HepG2 (cell line): ENCODE measurements around the gene RIN3. TPM values are rescaled to one million over a fixed set of nuclear protein-coding genes. Genes with fewer than 3 reads are reported as not detected.
A peak's percentile ranks its signal among the peaks of the same experiment; 100 is the strongest.

Experiments
- AHR ChIP-seq: IDR thresholded peaks from 2 replicates; pipeline ENCODE4 v1.6.1; 2018; ENCODE audit warnings: missing genetic modification reagents, missing compliant biosample characterization
- AKNA ChIP-seq: sonication (generic); formaldehyde crosslinking; IDR thresholded peaks from 2 replicates; pipeline ENCODE4 v1.4.0; 2020; ENCODE audit warnings: missing genetic modification reagents, borderline replicate concordance
- CCAR2 ChIP-seq: fragments of 200-400 bp; formaldehyde crosslinking; optimal IDR thresholded peaks from 2 replicates; pipeline ENCODE3; 2018; ENCODE audit warnings: low read depth, mild to moderate bottlenecking, low read length, moderate library complexity
- CENPBD1 ChIP-seq: sonication (generic); formaldehyde crosslinking; IDR thresholded peaks from 2 replicates; pipeline ENCODE4 v1.8.0; 2022; ENCODE audit warnings: missing genetic modification reagents, low read depth, mild to moderate bottlenecking, borderline replicate concordance
- DRAP1 ChIP-seq: IDR thresholded peaks from 2 replicates; pipeline ENCODE4 v1.6.1; 2016; ENCODE audit warnings: missing genetic modification reagents, missing compliant biosample characterization
- ELK4 ChIP-seq: sonication (generic); formaldehyde crosslinking; IDR thresholded peaks from 2 replicates; pipeline ENCODE4 v1.9.0; 2021; ENCODE audit warnings: missing genetic modification reagents, borderline replicate concordance
- HMG20A ChIP-seq: IDR thresholded peaks from 2 replicates; pipeline ENCODE4 v1.6.1; 2016; ENCODE audit warnings: borderline replicate concordance
- JDP2 ChIP-seq: sonication (generic); formaldehyde crosslinking; IDR thresholded peaks from 2 replicates; pipeline ENCODE4 v1.8.1; 2022; ENCODE audit warnings: missing genetic modification reagents, borderline replicate concordance
- JUN ChIP-seq: sonication (generic); formaldehyde crosslinking; IDR thresholded peaks from 2 replicates; pipeline ENCODE4 v1.4.0; 2020; ENCODE audit warnings: mild to moderate bottlenecking, missing genetic modification reagents
- JUND ChIP-seq: sonication (generic); formaldehyde crosslinking; IDR thresholded peaks from 2 replicates; pipeline ENCODE4 v1.8.0; 2022; ENCODE audit warnings: mild to moderate bottlenecking, missing genetic modification reagents
- MAZ ChIP-seq, 2 experiments: sonication (generic) in 1 of 2; formaldehyde crosslinking in 1 of 2; IDR thresholded peaks; 2 replicates each; pipeline versions ENCODE4 v1.5.0 to v1.6.1; 2012 to 2020; ENCODE audit warnings: low read depth in 2 of 2, mild to moderate bottlenecking in 2 of 2, borderline replicate concordance in 1 of 2, improper control_type of control experiment in 1 of 2, low read length in 1 of 2, missing genetic modification reagents in 1 of 2, moderate library complexity in 1 of 2
- MXD1 ChIP-seq: sonication (generic); formaldehyde crosslinking; IDR thresholded peaks from 2 replicates; pipeline ENCODE4 v1.4.0; 2020; ENCODE audit warnings: mild to moderate bottlenecking, missing genetic modification reagents
- SMC3 ChIP-seq: IDR thresholded peaks from 2 replicates; pipeline ENCODE4 v1.6.1; 2011; ENCODE audit warnings: low read length, improper control_type of control experiment
- YEATS2 ChIP-seq: sonication (generic); formaldehyde crosslinking; IDR thresholded peaks from 2 replicates; pipeline ENCODE4 v1.4.0; 2020; ENCODE audit warnings: missing genetic modification reagents, borderline replicate concordance
- ZNF556 ChIP-seq: sonication (generic); formaldehyde crosslinking; IDR thresholded peaks from 2 replicates; pipeline ENCODE4 v1.4.0; 2020; ENCODE audit warnings: mild to moderate bottlenecking, missing genetic modification reagents, borderline replicate concordance
- ZNF597 ChIP-seq: sonication (generic); formaldehyde crosslinking; IDR thresholded peaks from 2 replicates; pipeline ENCODE4 v1.5.0; 2020; ENCODE audit warnings: missing genetic modification reagents
- polyA plus RNA-seq, 8 experiments: library from polyadenylated mRNA; depleted of rRNA in 3 of 8; stranded (reverse) in 7 of 8; unstranded in 1 of 8; fragments of >200 nt; fragmentation: Illumina TruSeq in 4 of 8; extraction: Trizol in 4 of 8; gene quantifications; 2 replicates each; pipeline versions ENCODE4 v1.2.1 to v1.2.3, GENCODE V29; 2011 to 2016; ENCODE audit warnings: low read depth in 4 of 8, missing spikeins in 1 of 8, mixed read lengths in 1 of 8; ENCODE audit not compliant: insufficient read depth in 1 of 8
- total RNA-seq, 5 experiments: library from RNA; depleted of rRNA; stranded (reverse); fragments of >200 nt; fragmentation: Illumina TruSeq; extraction: Trizol; gene quantifications; 2 replicates each; pipeline ENCODE4 v1.2.3, GENCODE V29; 2016; ENCODE audit warnings: low read depth in 1 of 5
- TF ChIP-seq, protein P1 (sequence below): conservative IDR thresholded peaks from 2 replicates; pipeline ENCODE4 v1.6.1; 2018; ENCODE audit warnings: missing genetic modification reagents
- TF ChIP-seq, protein P2 (sequence below): sonication (generic); formaldehyde crosslinking; IDR thresholded peaks from 2 replicates; pipeline ENCODE4 v1.8.1; 2023; ENCODE audit warnings: missing genetic modification reagents, mild to moderate bottlenecking, borderline replicate concordance

Gene RIN3
- total and polyA plus RNA-seq, 2 of the 13 experiments (the other 11 are each of a cell fraction or from before 2014, with no cell fraction given), result 2.3 to 3.6 TPM

GRCh38 chr14:92556863-92557543 lies 43.4 kb downstream of the RIN3 start (continued):
- TF ChIP-seq MAZ (IDR thresholded peaks at IDR 0.05; ENCODE audit: borderline replicate concordance, low read depth, low read length), result no peak
- TF ChIP-seq MAZ (CRISPR knock-in tag; IDR thresholded peaks at IDR 0.05; ENCODE audit: low read depth), result peak; percentile 77
- TF ChIP-seq CCAR2, result no peak
- no peak for TF ChIP-seq ELK4 (CRISPR knock-in tag)
- peak; percentile 57; the same call in 1 of the 2 replicates for TF ChIP-seq ZNF556
- no peak for TF ChIP-seq MXD1 (CRISPR knock-in tag)
- TF ChIP-seq YEATS2 (CRISPR knock-in tag), result no peak
- TF ChIP-seq AHR (CRISPR knock-in tag), result no peak
- TF ChIP-seq AKNA (CRISPR knock-in tag), result no peak
- peak; percentile 55; the same call in 1 of the 2 replicates for TF ChIP-seq HMG20A (CRISPR knock-in tag)
- no peak for TF ChIP-seq CENPBD1
- peak; percentile 86 for TF ChIP-seq JUND (CRISPR knock-in tag)
- no peak for TF ChIP-seq ZNF597 (CRISPR knock-in tag)
- TF ChIP-seq, protein P1, sequence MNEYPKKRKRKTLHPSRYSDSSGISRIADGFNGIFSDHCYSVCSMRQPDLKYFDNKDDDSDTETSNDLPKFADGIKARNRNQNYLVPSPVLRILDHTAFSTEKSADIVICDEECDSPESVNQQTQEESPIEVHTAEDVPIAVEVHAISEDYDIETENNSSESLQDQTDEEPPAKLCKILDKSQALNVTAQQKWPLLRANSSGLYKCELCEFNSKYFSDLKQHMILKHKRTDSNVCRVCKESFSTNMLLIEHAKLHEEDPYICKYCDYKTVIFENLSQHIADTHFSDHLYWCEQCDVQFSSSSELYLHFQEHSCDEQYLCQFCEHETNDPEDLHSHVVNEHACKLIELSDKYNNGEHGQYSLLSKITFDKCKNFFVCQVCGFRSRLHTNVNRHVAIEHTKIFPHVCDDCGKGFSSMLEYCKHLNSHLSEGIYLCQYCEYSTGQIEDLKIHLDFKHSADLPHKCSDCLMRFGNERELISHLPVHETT (CRISPR knock-in tag), result 0 out of 2 replicates have a peak, but pooled peaks have one; percentile 38
- peak; percentile 65 for TF ChIP-seq DRAP1 (CRISPR knock-in tag)
- TF ChIP-seq SMC3, result peak; percentile 42; the same call in 1 of the 2 replicates
- TF ChIP-seq JDP2 (CRISPR knock-in tag), result no peak
- peak; percentile 61; the same call in 1 of the 2 replicates for TF ChIP-seq JUN (CRISPR knock-in tag)
- TF ChIP-seq, protein P2, sequence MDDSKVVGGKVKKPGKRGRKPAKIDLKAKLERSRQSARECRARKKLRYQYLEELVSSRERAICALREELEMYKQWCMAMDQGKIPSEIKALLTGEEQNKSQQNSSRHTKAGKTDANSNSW, result no peak
